GM20000 (cell line): ENCODE measurements around the gene CIAPIN1.

ENCODE experiments used
- DNase-seq: peaks from one replicate; pipeline ENCODE4 v3.0.0; 2012; ENCODE audit warnings: low spot score
- CTCF ChIP-seq: IDR thresholded peaks from 2 replicates; pipeline ENCODE4 v1.5.1; 2012; ENCODE audit warnings: mild to moderate bottlenecking, control low read depth; ENCODE audit errors: extremely low read depth, missing control alignments

The CIAPIN1 gene

GRCh38 chr16:57432989-57433388, 14.2 kb downstream of the CIAPIN1 start:
- no peak for DNase-seq
- no peak for TF ChIP-seq CTCF

DNA sequence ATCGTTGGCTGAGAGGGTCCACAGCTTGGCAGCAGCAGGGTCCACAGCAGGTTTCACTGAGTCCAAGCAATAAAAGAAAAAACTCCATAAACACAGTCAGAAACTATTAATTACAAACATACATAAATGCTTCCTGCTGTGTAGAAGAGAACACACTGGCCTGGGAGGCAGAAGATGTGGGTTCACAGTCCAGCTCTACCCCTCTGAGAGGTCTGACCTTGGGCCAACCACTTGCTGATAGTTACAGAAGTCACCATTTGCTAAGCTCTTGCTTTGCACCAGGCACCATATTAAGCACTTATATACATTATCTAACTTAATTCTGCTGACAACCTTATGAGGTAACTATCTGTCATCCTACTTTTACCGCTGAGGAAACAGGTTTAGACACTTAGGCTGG, 14.7 kb downstream of the CIAPIN1 start:
- no peak for TF ChIP-seq CTCF
- no peak for DNase-seq

DNA sequence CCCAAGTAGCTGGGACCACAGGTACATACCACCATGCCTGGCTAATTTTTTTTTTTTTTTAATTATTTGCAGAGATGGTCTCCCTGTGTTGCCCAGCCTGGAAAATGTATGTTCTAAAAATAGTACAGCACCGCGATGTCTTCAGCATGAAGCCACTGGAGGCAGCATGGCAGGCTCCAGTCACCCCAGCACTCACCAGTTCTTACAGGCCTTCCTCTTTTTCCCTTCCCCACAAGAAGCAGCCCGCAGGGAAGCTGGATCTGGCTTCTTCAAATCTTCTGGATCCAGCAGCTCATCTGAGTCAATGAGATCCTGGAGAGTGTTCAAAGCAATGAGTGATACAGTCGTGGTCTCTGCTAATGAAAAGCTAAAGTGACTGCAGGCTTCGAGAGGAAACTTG, 16.2 kb downstream of the CIAPIN1 start:
- no peak for TF ChIP-seq CTCF
- DNase-seq, result no peak

DNA sequence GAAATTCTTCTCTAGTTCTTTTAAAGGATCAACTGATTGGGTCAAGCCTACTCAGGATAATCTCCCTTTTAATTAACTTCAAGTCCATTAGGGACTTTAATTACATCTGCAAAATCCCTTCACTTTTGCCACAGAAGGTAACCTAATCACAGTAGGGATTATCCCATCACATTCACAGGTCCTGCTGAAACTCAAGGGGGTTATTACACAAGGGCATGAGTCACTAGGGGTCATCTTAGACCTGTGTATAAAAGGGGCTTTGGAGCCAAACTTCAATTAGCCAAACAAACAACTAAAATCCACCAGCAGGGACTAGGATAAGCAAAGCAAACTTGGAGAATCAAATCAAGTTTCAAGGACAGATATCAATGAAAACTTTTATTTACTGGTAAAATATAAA, 19.4 kb downstream of the CIAPIN1 start:
- no peak for TF ChIP-seq CTCF
- no peak for DNase-seq

GRCh38 chr16:57427307-57427706, 19.9 kb downstream of the CIAPIN1 start:
- TF ChIP-seq CTCF, result no peak
- no peak for DNase-seq

DNA sequence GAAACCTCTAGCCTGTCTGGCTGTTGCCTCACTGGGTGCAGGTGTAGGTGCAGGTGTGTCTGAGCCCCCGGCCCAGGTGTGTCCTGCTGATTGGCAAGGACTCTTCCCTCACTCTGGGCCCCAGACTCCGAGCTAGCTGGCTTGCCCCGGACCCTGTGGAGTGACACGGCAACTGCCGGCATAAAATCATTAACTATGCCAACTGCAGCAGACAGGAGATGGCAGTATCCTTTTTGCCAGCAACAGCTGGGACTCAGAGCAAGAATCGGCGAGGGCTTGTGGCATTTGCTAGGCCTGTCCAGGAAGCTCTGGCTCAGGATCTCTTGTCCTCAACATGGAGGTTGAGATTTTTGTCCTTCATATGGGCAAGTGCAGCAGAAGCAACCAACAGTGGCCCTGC, 20.8 kb downstream of the CIAPIN1 start:
- no peak for DNase-seq
- no peak for TF ChIP-seq CTCF

DNA sequence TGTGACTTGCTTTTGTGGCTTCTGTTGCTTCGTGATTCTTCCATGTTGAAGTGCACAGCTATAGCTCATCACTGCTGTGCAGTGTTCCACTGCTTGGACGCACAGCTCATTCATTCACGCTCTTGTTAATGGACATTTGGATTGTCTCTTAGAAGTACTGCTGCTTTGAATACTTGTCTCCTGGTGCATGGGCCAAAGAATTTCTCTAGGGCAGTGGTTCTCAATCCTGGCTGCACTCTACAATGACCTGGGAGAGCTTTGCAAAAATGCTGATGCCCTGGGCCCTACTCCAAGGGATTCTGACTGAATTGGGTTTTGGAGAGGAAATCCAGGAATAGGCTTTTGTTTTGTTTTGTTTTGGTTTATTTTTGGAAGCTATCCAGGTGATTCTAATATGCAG, 22.6 kb downstream of the CIAPIN1 start:
- TF ChIP-seq CTCF, result no peak

More for the DNA sequence above, 22.6 kb downstream of the CIAPIN1 start:
- DNase-seq, result no peak
